ENCODE measurements around the gene OSBPL10.

OSBPL10 gene

GRCh38 chr3:31624083-31624709 is 356.9 kb downstream of the OSBPL10 start:
- no peak for DNase-seq

GRCh38 chr3:31622636-31623288 is 358.3 kb downstream of the OSBPL10 start:
- no peak for DNase-seq

- DNase-seq: no peak
Observed at GRCh38 chr3:31621314-31621713, 359.7 kb downstream of the OSBPL10 start.

GRCh38 chr3:31620656-31621055 is 360.4 kb downstream of the OSBPL10 start:
- DNase-seq: no peak

GRCh38 chr3:31616711-31617110 is 364.4 kb downstream of the OSBPL10 start:
- no peak for DNase-seq

GRCh38 chr3:31615071-31615875 is 365.8 kb downstream of the OSBPL10 start:
- DNase-seq: no peak

GRCh38 chr3:31614162-31614921 is 366.7 kb downstream of the OSBPL10 start:
- no peak for DNase-seq

- DNase-seq: no peak
Observed at GRCh38 chr3:31613654-31614053, 367.4 kb downstream of the OSBPL10 start.

GRCh38 chr3:31613177-31613576 is 367.9 kb downstream of the OSBPL10 start:
- DNase-seq: no peak
